Hepatocyte (in vitro differentiated cells): ENCODE data around the gene KDM2A.

Experiments used
- CTCF ChIP-seq: fragments of 200-600 bp; sonication (generic); IDR thresholded peaks from 2 replicates; pipeline ENCODE4 v1.5.1; 2016; ENCODE audit warnings: antibody characterized with exemption, mild to moderate bottlenecking; ENCODE audit not compliant: poor library complexity
- EZH2 ChIP-seq: fragments of 200-600 bp; sonication (generic); IDR thresholded peaks from 2 replicates; pipeline ENCODE4 v1.6.1; 2016; ENCODE audit warnings: antibody characterized with exemption, mild to moderate bottlenecking, borderline replicate concordance
- EZH2phosphoT487 ChIP-seq: fragments of 200-600 bp; sonication (generic); IDR thresholded peaks from one replicate; pipeline ENCODE4 v1.6.1; 2018; ENCODE audit warnings: antibody characterized with exemption, mild to moderate bottlenecking, low read depth, moderate library complexity; ENCODE audit not compliant: unreplicated experiment, severe bottlenecking

GRCh38 chr11:67268081-67268961, 149.3 kb downstream of the KDM2A start:
- no peak for TF ChIP-seq CTCF
- no peak for TF ChIP-seq EZH2
- no peak for TF ChIP-seq EZH2phosphoT487
